ENCODE results near the gene TRAF3IP3.

Gene TRAF3IP3

DNA sequence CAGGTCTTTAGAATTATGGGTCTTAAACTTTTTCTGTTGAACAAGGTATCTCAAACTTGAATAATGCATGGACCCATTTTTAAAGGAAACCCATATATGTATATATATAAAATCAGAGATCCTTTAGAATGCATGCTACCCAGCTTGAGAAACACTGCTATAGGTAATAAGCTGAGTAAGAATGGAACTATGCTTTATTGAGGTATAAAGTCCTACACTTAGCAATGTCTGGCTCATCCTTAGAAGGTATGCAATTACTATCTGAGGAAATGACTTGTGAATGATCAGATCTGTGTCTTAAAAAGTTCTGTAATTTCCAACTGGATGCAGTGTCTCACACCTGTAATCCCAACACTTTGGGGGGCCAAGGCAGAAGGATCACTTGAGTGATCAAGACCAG lies 11.2 kb downstream of the TRAF3IP3 start:
- DNase-seq (ENCODE audit: low read depth in 2 of 2, low spot score in 1 of 2), result no peak

DNA sequence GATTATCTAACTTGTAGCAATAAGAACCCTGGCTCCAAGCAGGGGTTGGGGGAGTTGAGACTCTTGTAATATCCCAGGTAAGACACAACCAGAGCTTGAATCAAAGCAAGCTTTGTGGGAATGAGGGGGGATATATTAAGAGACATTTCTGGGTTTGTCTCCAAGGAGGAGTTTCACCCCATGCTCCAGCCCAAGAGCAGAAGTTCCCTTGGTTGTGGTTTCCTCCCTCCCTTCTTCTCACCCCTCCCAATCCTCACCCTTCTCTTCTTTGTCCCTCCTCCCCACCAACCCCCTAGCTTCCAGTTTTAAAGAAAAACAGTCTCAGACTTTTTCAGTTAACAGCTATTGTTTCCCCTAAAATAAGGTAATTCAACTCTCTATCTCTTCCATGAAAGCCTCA lies 11.9 kb downstream of the TRAF3IP3 start:
- no peak for DNase-seq (ENCODE audit: low read depth in 2 of 2, low spot score in 1 of 2)

DNA sequence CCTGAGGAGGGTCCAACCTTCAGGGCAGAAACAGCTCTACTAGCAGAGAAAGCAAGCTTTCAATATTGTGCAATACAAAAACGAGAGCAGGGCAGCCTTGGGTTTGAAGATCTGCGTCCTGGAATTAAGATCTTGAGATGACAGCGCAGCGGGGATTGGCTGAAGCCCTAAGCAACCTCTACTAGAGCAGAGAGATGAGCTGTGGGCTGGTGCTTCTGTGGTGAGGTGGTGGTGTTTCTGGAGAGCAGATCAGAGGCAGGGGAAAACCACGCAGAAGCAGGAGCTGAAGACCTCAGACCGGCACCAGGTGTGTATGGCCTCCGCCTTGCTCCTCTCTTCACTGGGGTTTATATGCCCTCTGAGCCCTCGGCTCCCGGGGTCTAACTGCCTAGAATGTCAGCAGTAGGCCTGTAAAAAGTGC lies 12.5 kb downstream of the TRAF3IP3 start:
- DNase-seq (ENCODE audit: low read depth in 2 of 2, low spot score in 1 of 2), result peak; percentile 50 to 68

DNA sequence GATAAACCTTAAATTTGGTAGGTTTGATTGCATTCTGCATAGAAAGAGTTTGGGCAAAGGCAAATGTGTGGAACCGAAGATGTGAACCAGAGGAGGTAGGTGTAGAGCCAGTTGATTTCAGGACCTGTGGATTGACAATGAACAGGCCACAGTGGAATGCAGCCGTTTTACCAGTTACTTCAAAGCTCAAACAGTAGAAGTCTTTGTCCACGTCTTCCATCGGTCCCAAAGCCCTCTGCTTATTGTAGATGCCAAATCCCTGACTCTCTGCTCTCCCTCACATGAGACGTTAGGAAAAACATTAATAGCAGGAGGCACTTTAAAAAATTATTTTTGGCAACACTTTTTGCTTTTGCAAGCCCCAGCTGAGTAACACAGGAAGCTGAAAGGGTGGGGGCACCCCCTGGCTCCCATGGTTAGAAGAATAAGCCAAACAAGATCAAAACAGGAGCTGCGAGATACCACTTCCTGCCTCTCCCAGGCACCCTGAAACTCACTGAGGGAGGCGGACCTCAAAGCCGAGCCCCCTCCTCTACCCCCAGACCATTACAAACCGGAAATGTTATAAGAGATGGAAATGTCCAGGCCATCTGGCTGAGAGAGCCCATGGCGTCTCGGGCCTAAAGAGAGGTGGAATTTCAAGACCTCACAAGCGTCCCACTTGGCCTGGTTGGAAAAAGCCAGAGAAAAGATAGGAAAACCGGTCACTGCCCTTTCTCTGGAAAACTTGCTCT lies 13.5 kb downstream of the TRAF3IP3 start:
- DNase-seq (ENCODE audit: low read depth in 2 of 2, low spot score in 1 of 2), result peak; percentile 44 to 57

DNA sequence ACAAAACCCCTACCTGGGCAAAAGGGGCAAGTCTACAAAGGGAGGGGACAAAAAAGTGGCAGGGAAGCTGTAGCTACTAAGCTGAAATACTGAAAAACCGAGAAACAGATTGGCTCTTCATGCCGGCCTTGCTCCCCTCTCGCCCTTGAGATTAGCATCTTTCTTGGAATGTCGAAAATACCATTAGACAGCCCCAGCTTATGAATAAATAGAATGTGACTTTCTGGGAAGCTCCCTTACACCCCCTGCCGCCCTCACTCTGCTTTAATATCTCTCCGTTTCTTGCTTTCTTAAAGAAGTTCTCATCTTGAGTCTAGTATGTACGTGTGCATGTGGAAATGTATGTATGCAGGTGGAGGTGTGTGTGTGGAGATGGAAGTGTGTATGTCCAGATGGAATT lies 14.1 kb downstream of the TRAF3IP3 start:
- DNase-seq (ENCODE audit: low read depth in 2 of 2, low spot score in 1 of 2), result no peak

DNA sequence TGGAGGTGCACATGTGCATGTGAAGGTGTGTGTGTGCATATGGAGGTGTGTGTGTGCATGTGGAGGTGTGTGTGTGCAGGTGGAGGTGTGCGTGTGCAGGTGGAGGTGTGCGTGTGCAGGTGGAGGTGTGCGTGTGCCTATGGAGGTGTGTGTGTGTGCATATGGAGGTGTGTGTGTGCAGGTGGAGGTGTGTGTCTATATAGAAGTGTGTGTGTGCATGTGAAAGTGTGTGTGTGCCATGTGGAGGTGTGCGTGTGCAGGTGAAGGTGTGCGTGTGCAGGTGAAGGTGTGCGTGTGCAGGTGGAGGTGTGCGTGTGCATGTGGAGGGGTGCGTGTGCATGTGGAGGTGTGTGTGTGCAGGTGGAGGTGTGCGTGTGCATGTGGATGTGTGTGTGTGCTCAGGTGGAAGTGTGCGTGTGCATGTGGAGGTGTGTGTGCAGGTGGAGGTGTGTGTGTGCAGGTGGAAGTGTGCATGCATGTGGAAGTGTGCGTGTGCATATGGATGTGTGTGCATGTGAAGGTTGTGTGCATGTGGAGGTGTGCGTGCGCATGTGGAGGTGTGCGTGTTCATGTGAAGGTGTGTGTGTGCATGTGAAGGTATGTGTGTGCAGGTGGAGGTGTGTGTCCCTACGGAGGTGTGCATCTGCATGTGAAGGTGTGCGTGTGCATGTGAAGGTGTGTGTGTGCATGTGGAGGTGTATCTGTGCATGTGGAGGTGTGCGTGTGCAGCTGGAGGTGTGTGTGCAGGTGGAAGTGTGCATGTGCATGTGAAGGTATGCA lies 15.0 kb downstream of the TRAF3IP3 start:
- no peak for DNase-seq (ENCODE audit: low read depth in 2 of 2, low spot score in 1 of 2)

DNA sequence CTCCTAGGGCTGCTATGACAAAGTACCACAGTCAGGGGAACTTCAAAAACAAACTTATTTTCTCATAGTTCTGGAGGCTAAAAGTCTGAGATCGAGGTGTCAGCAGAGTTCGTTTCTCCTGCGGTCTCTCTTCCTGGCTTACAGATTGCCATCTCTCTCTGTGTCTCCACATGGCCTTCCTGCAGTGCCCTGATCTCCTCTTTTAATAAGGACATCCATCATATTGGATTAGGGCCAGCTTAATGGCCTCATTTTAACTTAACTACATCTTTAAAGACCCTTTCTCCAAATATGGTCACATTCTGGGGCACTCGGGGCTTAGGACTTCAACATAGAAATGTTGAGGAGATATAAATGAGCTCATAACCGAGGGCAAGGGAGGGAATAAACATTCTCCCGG lies 16.3 kb downstream of the TRAF3IP3 start:
- no peak for DNase-seq (ENCODE audit: low read depth in 2 of 2, low spot score in 1 of 2)

DNA sequence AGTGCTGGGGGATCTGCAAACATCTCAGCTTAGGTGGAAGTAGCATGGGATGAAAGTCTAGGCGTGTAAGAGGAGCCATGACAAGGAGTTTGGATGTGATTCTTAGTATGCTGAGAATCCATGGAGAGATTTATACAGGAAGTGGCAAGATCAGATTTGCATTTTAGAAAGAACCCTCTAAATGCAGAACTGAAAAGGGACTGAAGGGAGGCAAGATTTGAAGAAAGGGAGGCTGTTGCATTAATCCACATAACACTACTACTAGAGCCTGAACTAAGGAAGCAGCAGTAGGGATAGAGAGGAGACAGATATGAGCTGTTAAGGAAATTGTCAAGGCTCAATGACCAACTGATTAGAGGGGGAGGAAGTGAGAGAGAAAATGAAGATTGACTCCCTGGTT lies 18.7 kb downstream of the TRAF3IP3 start:
- no peak for DNase-seq (ENCODE audit: low read depth in 2 of 2, low spot score in 1 of 2)

DNA sequence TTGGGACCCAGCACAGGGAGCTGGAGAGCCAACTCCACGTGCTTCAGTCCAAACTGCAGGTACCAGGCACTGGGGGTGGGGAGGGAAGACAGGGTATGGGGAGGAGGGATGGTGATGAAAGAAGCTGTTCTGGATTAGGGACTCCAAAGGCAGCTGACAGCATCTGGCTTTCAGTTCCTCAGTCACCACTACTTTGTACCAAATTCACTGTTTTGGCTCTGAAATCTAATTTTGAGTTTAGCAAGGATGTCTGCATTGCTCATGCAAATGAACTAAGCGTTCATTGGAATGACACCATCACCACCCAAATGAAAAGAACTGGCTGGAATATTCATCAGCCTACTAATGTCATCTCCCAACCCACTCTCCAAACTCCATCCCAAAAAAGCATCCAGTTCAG lies 19.8 kb downstream of the TRAF3IP3 start:
- DNase-seq (ENCODE audit: low read depth in 2 of 2, low spot score in 1 of 2), result no peak

DNA sequence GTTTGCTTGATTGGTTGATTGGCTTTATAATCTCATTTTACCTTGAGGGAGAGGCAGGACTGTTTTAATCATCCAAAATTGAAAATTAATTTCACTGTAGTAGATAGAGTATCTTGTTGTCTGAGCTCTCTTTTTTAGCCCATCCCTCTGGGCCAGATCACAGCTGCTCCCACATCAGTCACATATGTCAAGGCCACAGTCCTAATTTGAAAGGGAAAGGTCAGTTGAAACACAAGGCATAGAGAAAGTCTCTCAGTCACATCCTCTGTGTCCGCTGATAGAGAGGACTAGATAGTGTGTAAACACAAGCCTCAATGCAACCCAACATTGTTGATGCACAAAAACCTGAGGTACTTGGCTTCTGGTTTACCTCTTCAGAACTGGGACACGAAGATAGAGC lies 21.7 kb downstream of the TRAF3IP3 start:
- DNase-seq (ENCODE audit: low read depth in 2 of 2, low spot score in 1 of 2), result no peak

DNA sequence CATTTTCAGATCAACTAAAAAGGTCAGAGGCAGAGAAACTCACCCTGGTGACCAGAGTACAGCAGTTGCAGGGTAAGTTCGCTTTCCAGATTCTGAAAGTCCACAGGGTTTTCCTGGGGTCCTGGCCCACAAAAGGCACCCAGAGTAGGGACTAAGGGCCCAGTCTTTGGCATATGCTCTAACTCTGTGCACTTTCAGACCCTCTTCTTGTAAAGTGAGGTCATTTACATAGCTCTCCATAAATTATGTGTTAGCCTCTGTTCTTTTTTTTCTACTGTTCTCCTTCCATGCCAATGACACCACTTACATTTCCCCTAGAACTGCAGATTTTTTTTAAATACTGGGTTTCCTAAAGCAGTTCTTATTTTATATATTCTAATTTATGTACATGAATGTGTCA lies 22.2 kb downstream of the TRAF3IP3 start:
- DNase-seq (ENCODE audit: low read depth in 2 of 2, low spot score in 1 of 2), result no peak

DNA sequence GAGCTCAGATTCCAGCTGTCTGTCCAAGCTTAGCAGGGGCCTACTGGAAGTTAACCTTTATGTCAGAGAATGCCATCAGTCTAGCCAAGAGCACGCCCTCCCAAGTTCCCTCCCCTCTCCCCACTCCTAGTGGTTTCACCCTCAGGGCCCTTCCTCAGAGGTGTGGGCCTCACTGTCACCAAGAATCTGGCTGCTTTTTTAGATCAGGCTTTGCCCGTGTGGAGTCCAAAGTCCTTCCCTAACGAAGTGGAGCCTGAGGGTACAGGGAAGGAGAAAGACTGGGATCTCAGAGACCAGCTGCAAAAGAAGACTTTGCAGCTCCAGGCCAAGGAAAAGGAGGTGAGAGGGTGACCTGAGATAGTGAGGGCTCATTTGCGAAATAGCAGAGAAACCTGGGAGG lies 24.4 kb downstream of the TRAF3IP3 start:
- no peak for DNase-seq (ENCODE audit: low read depth in 2 of 2, low spot score in 1 of 2)

DNA sequence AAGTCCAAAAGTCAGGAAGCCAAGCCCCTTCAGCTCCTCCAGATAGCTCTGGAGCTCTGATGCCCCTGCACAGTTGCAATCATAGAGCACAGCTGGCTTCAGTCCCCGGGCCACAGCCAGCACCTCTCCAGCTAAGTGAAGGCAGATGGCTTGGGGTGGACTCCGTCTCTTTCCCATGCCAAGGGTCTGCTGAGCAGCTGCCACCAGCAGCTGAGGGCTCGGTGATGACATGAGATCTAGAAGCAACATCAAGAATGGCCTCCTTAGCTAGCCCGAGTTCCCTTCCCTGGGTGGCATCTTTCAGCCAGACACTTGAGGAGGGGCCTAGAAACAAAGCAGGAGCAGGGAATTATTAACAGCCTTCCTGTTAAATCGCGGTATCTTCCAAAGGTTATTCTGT lies 27.5 kb downstream of the TRAF3IP3 start:
- no peak for DNase-seq (ENCODE audit: low read depth in 2 of 2, low spot score in 1 of 2)

DNA sequence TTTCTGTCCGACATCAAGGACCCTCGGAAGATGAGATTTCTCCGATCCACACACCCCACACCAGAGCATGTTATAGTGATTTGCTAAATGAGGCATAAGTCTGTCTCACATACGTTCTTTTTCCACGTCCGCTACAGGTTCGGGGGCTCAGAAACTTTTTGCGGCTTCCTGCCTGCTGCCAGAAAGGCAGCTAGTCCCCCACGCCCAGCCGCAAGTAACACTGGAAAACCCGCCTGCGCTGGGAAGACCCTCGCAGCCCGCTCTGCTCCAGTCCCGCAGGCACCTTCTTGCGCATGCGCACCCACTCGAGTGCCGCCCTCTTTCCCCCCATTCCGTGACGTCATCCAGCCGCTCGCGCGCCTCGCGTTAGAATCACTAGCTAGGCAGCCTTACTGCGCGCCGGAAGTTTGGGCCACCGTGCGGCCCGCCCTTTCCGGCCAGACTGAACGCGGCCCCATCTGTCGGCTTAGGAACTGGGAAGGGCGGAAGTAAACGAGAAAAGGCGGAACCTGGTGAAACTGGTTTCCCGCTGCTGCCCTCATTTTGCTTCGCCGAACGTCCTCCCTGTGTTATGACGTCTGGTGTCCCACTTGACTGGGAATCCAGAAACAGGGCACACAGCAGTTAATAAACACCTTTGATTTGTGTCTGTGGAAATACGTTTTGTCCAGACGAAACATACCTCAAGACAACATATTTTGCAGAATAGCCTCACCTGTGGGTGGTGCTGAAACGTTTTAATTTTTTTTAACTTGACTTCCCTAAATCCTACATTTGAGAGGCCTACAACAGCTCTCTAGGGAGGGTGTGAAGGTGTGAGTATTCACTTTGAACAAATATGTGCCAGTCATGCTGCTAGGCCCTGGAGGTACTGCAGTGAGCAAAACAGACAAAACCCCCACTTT lies 28.7 kb downstream of the TRAF3IP3 start, which contains the start of gene C1orf74:
Gene C1orf74 (minus strand): TSS at position 295 of the 905 bp plus-strand sequence. CDS start 925 bp downstream, outside the sequence.
- DNase-seq (ENCODE audit: low read depth in 2 of 2, low spot score in 1 of 2), result peak; percentile 99 to 100

DNA sequence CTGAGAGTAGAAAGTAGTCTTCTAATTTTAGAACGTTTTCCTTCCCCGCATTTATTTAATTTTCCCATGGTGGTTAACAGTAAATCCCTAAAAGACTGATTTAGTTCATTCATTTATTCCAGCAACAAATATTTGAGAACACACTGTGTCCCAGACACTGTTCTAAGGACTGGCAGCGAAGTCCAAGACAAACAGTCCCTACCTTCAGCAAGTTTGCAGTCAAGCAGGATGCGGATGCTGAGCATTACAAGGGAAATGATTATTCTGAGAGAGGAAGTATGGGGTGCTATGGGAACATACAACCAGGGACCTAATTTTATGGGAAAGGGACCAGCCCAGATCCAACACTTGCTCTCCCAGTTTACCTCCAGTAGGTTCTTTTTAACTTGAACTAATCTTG lies 29.7 kb downstream of the TRAF3IP3 start:
- no peak for DNase-seq (ENCODE audit: low read depth in 2 of 2, low spot score in 1 of 2)

DNA sequence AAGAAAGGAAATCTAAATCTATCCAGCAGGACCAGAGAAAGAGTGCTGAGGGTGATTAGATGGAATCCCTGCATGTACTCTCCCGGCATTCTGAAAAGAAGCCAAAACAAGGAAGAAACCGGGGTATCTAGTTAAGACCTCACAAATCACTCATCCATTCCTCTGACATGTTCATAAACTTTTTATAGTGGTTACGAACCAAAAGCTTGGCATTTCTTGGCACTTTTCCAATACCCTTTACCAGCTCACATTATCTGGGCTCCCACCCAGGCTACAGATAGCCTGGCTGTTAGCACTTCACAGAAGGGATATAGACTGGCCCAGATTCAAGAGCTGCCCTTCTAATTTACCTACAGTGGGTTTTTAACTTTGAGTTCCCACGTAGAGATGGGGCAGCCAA lies 30.3 kb downstream of the TRAF3IP3 start:
- no peak for DNase-seq (ENCODE audit: low read depth in 2 of 2, low spot score in 1 of 2)

DNA sequence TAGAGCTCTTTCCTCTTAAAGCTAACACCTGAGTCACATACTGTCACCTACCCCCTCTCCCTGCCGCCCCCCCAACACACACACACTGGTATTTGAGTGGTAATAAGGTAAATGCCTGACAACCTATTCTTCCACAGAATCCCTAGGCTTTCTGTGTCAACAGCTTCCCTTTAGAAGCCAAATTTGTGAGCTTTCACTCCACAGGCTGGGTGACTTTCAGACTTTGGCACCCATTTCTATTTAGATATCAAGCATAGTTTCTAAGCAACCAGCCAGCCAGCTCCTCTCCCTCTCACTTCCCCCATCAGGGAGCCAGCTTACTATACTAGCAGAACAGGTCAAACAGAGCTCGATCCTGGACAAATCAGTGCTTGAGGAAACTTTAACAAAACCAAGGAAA lies 31.7 kb downstream of the TRAF3IP3 start:
- DNase-seq (ENCODE audit: low read depth in 2 of 2, low spot score in 1 of 2), result no peak

DNA sequence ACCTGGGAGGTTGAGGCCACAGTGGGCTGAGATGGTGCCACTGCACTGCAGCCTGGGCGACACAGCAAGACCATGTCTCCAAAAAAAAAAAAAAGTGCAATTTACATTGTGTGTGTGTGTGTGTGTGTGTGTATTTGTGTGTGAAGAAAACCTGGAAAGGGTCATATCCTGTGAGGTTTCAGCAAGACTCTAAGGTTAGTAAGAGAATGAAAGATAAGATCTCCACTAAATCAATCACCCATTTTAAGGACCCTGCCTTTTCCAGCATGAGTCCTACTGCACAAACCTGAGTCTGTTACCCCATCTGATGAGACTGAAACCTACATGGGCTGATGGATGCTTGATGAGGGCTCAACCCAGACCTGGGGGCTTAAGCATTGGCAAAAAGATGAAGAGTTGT lies 33.4 kb downstream of the TRAF3IP3 start:
- no peak for DNase-seq (ENCODE audit: low read depth in 2 of 2, low spot score in 1 of 2)

DNA sequence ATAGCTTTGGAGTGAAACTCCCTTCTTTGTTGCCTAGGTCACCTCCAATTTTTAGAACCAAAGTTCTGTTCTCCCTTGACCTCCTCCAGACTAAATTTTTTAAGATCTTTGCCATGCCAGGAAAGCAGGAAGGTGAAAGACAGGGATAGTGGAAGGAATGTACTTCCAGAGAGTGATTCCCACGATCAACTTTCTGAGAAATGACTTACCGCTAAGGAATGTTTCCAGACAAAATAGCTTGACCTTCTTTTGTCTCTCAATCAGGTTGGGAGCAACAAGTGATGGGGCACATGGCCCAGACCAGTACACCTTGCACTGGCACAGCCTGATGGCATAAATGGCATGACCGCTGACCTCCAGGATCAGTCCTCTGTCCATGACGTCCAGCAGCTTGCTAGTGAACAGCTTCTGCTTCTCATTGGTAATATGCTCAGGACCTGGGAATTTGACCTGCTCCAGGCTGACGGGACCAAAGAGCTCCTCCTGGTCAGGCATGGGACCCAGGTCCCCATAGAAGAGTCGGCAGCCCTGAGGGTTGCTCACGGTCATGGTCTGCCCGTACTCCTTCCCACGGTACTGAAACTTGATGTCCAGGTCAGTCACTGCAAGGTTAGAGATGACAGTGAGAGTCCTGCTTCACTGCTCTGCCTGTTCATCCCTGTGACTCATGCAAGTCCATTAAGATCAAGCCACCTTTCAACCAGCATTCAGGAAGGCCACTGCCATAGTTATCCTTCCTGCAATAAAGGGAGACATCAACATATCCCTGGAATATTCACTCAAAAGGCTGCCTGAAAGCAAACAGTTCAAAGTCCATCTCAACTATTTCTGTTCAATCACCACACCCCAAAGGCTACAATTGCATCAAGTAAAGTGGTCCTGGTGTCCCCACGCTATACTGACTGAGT lies 34.7 kb downstream of the TRAF3IP3 start:
- DNase-seq (ENCODE audit: low read depth in 2 of 2, low spot score in 1 of 2), result no peak

DNA sequence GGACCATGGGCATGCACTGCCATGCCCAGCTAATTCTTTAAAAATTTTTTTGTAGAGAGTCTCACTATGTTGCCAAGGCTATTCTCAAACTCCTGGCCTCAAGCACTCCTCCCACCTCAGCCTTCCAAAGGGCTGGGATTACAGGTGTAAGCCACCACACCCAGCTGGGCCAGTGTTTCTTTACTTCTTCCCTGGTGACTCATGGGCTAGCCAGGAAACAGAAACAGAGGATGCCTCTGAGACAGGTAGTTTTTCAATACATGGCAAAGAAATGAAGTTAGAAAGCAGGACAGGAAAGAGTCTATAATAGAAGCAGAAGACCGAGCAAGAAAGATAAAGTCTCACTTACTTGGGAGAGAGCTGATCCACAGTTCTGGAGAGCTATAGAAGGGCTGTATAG lies 36.1 kb downstream of the TRAF3IP3 start:
- no peak for DNase-seq (ENCODE audit: low read depth in 2 of 2, low spot score in 1 of 2)
